Amygdala (tissue), 56 donors: ENCODE measurements around the gene ACO2.
"Not testable (repeated sequence)": the region's sequence is repeated elsewhere in the genome, so short reads cannot be mapped to it uniquely, and the experiment has no call there.

ENCODE experiments used
- DNase-seq, 56 donors: peaks; one replicate each; lab custom pipeline; 2025; lab: John Stamatoyannopoulos, UW

Gene ACO2

DNA sequence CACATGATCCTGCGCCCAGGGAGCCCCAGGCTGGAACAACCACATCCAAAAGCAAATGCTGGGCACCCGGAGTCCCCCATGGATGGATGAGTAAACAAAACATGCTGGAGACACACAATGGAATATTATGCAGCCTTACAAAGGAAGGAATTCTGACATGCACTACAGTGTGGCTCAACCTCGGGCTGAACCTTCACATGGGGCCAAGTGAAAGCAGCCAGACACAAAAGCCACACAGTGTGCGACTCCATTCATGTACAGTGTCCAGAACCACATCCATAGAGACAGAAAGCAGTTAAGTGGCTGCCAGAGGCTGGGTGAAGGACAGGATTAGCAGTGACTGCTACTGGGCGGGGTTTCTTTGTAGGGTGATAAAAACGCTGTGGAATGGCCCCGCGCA is 65.3 kb downstream of the ACO2 start:
- DNase-seq = no peak

DNA sequence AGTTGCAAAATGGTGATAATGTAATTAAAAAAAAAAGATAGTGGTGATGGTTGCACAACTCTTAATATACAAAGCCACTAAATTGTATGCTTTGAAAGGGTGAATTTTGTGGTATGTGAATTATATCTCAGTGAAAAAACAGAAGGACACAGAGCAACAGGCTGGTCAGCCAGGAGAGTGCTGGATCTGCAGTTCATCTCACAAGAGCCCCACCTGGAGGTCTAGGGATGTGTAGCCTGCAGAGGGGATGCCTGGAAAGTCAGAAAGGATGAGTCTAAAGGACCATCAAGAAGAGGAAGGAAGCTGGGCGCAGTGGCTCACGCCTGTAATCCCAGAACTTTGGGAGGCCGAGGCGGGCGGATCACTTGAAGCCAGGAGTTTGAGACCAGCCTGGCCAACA is 66.3 kb downstream of the ACO2 start:
- DNase-seq = no peak

DNA sequence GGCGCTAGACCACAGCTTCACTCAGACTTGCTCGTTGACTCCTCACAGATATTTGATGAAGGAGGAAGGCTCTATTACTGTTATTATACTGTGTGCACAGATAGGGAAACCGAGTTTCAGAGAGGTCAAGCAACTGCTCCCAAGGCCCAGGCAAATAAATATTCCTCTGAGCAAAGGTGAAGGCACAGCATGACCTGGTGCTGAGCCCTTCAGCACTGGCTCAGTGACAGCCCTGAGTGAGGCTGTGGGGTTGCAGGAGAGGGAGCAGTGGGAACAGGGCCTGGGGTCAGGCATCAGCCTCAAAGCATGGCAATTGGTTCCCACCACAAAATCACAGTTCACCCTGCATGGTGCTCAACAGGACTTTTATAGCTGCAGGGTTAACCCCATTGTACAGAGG is 68.3 kb downstream of the ACO2 start:
- no peak for DNase-seq

DNA sequence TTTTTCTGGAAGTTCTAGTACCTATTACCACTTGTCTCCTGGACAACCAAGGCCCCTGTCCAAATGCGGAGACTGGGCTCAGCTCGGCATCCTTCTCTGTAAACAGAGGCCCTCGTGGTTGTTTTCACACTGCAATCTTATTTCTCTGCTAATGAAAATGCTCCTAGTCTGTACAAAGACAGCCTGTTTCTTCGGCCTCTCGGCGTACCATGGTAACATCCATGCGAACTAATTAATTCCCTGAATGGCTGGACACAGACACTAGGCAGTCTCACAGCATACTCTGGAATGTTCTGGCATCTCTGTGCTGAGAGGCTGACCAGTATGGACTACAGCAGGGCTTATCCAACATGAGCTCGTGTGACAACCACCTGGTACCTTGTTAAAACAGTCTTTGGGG is 69.7 kb downstream of the ACO2 start:
- DNase-seq = peak in 45 of 56 donors; percentile 28 to 90 (median 63)

DNA sequence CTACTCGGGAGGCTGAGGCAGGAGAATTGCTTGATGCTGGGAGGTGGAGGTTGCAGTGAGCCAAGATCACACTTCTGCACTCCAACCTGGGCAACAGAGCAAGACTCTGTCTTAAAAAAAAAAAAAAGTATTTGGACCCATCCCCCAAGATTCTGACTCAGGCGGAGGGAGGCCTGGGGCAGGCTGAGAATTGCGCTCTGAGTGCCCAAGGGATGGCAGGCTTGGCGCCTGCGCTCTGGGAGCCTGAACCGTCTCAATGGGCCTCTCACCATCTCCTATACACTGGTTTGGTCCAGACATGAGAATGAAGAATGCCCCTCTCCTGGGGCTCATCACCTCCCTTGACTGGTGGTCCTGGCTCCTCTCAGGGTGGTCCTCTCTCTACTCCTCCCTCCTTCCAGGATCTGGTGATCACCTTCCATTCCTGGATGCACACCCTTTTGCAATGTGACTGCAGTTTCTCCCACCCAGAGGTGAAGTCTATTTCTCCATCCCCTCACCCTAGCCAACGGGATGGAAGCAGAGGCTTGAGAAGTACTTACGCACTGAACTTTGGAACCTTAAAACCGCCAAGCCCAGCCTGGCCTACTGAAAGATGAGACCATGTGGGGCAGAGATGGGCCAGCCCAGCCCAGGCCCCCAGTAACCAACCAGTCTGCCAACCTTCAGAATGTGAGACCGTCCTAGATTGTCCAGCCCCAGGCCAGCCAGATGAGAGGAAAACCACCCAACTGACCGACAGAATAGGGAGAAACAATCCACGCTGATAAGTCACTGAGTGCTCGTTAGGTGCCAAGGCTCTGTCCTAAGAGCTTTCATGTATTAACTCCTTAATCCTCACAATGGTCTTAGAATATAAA is 70.5 kb downstream of the ACO2 start:
- peak in 1 of 56 donors; percentile 22 for DNase-seq

DNA sequence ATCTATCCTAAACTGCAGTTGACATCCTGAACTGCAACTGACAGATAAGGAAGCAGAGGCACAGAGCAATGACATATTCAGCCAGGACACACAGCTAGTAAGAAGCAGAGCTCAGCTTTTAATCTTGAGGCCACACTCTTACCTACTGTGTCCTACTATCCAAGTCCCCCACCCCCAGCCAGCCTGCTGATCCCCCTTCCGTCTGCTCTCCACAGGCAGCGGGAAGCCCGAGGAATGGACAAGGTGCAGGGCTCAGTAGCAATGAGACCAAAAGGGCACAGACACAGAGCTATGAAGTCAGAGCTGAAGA is 71.0 kb downstream of the ACO2 start:
- DNase-seq = no peak

DNA sequence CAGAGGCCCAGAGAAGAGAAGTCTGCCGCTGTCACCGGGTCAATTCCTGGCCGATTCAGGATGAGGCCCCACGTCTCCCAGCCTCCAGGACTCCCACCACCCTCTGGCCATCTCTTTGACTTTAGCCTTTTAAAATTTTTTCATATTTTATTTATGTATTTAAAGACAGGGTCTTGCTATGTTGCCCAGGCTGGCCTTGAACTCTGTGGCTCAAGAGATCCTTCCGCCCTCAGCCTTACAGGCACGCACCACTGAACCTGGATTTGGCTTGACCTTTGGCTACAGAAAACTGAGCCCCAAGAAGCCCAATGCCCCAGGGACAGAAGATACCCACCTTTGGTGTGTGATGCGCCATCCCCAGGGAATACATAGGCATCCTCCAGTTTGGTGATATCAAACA is 71.4 kb downstream of the ACO2 start:
- no peak for DNase-seq

DNA sequence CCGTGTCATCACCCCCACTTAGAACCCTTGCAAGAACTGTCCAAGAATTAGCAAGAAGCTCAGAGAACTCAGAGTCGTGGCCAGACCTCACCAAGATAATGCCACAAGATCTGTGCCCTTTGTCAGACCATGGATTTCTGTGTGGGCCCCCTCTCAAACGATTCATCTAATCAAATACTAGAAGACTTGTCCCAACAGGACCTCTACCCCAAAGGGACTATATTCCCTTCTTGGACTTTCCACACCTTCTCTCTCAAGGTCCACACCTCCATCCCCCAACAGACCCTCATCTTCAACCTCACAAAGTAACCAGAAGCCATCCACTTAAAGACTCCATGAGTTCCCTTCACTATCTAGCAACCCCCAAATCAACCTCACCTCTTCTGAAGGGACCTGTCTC is 72.6 kb downstream of the ACO2 start:
- no peak for DNase-seq

DNA sequence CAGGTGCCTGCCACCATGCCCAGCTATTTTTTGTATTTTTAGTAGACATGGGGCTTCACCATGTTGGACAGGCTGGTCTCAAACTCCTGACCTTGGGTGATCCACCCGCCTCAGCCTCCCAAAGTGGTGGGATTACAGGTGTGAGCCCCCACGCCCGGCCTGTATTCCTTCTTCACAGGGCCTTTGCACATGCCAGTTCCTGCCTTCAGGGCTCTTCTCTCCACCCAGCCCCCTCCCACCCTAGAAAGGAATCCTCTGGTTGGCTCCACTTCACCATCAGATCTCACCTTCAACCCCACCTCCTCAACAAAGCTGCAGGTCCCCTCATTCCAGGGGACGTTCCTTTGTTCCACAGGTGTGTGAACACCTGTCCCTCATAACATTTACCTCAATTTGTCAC is 73.3 kb downstream of the ACO2 start:
- no peak for DNase-seq

DNA sequence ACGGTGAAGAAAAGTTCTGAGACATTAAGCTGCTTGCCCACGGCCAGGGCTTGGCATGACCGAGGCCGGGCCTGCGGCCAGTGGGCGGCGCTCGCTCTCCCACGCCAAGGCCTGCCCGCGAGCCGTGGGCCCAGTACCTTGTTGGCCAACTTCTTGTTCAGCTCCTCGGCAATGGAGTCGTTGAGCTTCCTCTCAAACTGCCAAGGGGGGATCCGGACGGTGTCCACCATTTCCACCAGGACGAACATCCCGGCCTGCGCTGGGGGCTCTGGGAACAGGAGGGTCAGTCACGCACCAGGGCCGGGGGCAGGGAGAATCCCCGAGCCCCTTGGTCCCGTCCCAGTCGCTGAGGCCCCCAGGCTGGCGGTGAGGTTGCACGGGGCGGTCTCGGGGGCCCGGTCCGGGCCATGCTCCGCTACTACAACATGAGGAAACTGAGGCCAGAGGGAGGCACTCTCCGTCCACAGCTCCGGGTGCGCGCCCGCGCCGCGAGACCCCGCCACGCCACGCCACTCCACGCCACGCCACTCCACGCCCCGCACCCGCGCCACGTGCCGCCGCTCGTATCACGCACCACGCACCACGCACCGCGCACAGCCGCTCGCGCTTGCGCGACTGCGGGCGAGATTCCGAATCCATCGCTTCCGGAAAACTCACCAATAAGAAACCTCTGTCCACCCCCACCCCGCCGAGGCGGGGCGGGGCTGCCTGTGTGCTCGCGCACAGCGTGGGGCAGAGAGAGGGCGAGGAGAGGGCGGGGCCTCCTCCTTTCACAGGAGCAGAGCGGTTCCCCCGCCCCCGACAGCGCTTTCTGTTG is 75.1 kb downstream of the ACO2 start, which contains the start of gene POLR3H:
TSS of gene POLR3H (minus strand) at position 617 of the 817 bp plus-strand sequence. CDS start at position 248, 369 bp downstream.
- peak; percentile 74 to 99 (median 96) for DNase-seq

DNA sequence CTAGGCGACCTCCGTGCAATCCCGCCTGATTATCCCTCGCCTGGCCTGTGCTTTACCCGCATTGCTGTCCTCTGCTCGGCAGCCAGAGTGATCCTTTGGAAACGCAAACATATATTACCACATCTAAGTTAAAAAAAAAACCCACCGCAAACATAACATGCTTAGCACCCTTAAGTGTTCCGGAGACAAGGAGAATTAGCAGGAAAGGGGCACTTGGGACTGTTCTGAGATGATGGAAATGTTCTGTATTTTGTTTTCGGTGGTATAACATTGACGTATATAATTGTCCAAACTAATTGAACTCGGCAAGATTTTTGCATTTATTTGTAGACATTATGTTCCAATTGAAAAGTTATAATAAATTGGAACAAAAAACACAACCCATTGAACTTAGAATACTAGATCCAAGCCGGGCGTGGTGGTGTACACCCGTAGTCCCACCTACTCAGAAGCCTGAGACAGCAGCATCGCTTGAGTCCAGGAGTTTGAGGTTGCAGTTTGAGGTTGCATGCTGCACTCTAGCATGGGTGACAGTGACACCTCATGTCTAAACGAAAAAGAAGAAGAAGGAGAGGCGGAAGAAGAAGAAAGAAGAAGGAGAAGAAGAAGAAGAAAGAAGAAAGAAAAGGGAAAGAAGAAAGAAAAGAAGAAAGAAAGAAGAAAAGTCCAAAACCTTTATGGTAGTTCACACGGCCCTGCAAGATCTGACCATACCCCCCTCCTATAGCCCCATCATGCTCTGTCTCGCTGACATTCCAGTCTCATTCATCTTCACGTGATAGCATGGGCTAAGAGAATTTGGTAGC is 76.0 kb downstream of the ACO2 start:
- DNase-seq = no peak

DNA sequence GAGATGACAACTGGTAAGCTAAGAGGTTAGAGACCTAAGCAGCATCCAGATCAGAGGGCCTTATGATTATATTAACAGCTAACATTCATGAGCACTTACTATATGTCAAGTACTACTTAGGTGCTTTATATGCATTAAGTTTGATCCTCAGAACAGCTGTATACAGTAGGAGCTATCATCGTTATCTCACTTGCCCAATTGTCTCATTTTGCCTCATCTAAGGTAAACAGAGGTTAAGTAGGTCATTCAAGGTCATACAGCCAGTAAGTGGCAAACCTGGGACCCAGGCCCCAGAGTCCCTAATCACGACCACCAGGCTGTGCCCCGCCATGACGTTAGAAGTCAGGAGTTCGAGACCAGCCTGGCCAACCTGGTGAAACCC is 79.9 kb downstream of the ACO2 start:
- DNase-seq = no peak

DNA sequence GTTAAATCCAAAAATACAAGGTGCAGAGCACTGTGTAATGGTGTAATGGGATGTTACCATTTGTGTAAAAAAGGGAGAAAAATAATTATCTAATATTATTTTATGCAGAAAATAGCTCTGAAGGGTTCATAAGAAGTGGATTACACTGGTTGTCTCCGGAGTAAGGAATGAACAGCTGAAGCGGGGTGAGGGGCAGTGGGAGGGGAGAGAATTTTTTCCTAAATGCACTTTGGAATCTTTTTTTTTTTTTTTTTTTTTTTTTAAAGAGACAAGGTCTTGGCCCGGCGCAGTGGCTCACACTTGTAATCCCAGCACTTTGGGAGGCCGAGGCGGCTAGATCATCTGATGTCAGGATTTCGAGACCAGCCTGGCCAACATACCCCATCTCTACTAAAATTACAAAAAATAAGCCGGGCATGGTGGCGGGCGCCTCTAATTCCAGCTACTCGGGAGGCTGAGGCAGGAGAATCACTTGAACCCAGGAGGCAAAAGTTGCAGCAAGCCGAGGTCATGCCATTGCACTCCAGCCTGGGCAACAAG is 82.1 kb downstream of the ACO2 start:
- no peak for DNase-seq

DNA sequence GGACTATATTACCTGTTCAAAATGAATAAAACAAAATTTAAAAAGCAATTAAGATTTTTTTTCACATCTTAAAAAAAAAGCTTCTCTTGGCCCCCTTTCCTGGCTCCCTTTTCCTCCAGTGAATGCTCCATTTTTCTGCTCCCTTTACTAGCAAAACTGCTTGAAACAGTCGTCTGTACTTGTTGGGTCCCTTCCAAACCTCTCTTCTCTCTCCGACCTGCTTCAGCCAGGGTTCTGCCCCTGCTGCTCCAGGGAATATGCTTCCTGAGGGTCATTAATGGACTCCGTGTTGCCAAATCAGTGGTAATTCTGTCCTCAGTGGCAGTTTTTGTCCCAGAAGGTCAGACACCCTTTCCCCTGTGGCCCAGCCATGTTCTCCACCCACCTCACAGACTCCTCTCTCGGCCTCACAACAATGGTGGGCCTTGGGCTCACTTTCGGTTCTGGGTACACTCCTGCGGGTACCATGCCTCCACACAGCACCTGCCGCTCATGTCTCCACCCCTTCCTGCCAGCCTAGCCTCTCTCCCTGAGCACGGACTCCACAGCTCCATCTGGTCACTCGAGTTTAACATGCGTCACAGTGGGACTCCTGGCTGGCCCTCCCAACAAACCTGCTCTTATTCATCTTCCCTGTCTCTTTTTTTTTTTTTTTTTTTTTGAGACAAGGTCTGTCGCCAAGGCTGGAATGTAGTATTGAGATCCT is 83.1 kb downstream of the ACO2 start:
- peak in 3 of 56 donors; percentile 22 to 30 (median 25) for DNase-seq

DNA sequence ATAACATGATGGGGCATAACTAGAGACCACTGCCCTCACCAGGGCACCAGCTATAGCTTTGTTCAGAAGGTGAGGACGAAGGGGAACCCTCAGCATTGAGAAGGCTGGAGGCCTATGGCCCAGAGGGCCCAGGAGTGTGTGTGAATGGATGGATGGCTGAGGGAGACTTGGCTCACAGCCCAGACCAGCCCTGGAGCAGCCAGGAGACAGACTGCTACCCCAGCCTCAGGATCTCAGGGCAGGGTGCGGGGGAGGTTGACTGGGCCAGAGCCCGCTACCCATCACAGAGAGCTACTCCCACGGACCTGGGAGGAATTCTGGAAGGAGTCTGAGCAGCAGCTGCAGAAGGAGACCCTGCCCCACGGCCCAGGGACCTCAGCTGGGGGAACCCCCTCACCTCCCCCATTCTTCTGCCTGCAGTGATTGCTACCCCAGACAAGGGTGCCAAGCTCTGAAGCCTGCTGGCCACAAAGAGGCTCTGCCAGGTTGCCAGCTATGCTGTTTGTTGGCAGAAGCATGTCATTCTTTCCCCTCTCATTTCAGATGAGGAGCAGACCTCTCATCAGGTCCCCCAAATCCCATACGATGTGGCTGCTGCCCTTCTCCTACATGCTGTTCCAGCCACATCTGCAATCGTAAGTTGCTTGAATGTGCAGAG is 86.5 kb downstream of the ACO2 start:
- peak in 9 of 56 donors; percentile 6 to 50 (median 31) for DNase-seq

DNA sequence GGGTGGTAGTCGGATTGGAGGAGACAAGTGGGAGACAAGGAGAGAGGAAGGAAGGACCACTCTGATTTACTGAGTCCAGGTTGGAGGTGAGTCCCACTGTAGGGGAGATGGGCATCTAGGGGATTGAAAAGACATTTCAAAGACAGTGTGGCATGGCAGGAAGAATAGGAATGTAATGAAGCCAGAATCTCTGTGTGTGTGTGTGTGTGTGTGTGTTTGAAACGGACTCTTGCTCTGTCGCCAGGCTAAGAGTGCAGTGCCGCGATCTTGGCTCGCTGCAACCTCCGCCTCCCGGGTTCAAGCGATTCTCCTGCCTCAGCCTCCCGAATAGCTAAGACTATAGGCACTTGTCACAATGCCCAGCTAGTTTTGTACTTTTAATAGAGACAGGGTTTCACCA is 87.6 kb downstream of the ACO2 start:
- DNase-seq = no peak

DNA sequence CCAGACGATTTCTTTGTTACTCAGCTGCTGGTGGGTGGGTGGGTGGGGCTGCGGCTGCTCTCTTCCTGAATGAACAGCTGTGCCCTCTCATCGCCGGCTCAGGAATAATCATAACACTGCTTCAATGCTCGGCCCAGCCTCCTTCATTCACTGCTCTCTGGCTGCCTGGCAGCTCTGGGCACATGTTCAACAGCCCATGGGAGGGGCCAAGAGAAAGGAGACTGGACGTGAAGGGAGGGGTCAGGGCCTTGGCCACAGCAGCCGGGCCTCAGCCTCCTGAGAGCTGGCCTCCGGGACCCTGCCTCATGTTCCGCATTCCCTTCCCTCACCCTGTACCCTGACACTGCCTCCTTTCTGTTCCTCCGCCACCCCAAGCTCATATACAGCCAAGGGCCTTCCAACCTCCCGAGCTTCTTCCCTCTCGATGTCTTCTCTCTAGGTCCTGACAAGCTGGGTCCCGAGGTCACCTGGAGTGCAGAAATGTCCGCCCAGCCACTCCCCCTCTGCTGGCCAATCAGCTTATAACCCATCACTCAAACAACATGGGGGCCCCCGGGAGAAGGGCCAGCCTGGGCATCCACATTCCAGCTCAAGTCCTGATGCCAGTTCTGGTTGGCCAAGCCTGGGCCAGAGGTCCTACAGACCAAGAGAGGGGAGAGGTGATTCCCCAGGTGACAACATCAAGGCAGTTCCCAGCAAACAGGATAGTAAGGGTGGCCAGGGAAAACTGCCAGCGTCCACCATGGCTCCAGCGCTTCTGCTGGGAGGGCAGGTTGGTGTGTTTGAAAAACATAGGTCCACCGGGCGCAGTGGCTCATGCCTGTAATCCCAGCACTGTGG is 88.7 kb downstream of the ACO2 start:
- DNase-seq = peak in 45 of 56 donors; percentile 14 to 80 (median 55)

DNA sequence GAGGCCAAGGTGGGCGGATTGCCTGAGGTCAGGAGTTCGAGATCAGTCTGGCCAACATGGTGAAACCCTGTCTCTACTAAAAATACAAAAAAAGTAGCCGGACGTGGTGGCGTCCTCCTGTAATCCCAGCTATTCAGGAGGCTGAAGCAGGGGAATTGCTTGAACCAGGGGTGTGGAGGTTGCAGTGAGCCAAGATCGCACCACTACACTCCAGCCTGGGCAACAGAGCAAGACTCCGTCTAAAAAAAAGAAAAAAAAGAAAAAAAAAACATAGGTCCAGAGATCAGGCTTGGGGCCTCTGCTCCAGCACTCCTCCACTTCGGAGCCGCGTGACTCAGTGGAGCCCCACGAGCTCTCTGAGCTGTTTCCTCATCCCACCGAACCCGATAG is 89.3 kb downstream of the ACO2 start:
- DNase-seq = not testable (repeated sequence)

DNA sequence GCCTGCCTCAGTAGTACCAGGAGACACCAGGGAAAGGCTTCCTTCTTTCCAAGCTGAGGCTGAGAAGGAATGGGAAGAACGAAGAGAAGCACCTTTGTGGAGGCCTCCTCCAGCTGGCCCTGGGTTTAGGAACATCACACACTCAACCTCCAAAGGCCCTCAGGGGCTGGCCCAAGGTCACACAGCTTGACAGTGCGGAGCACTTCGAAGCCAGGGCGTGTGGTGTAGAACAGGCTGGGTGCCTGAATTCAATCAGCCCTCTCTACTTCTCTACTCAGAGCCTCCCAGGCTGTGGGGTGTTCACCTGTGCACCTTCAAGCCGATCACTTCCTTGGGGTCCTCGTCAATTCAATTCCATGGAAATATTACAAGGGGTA is 91.2 kb downstream of the ACO2 start:
- no peak for DNase-seq
